Testis (tissue), 2 donors: ENCODE results near the gene PTPN13.

ENCODE experiments used
- POLR2A ChIP-seq: fragments of 450-650 bp; IDR thresholded peaks from one replicate; pipeline ENCODE4 v1.6.1; 2017; ENCODE audit warnings: antibody characterized with exemption, mild to moderate bottlenecking, moderate library complexity
- TF ChIP-seq, protein P1 (sequence below), 3 experiments: fragments of 450-650 bp in 2 of 3; fragments of 200-600 bp in 1 of 3; sonication (generic) in 1 of 3; IDR thresholded peaks; one replicate each; pipeline ENCODE4 v1.5.1; 2016 to 2019; ENCODE audit warnings: antibody characterized with exemption in 3 of 3, mild to moderate bottlenecking in 2 of 3, moderate library complexity in 1 of 3

DNA sequence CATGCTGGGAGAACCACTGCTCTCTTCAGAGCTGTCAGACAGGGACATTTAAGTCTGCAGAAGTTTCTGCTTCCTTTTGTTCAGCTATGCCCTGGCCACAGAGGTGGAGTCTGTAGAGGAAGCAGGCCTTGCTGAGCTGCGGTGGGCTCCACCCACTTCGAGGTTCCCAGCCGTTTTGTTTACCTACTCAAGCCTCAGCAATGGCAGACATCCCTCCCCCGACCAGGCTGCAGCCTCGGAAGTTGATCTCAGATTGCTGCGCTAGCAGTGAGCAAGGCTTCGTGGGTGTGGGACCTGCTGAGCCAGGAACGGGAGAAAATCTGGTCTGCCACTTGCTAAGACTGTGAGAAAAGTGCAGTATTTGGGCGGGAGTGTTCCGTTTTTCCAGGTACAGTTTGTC lies 136.2 kb downstream of the PTPN13 start:
- TF ChIP-seq, protein P1, sequence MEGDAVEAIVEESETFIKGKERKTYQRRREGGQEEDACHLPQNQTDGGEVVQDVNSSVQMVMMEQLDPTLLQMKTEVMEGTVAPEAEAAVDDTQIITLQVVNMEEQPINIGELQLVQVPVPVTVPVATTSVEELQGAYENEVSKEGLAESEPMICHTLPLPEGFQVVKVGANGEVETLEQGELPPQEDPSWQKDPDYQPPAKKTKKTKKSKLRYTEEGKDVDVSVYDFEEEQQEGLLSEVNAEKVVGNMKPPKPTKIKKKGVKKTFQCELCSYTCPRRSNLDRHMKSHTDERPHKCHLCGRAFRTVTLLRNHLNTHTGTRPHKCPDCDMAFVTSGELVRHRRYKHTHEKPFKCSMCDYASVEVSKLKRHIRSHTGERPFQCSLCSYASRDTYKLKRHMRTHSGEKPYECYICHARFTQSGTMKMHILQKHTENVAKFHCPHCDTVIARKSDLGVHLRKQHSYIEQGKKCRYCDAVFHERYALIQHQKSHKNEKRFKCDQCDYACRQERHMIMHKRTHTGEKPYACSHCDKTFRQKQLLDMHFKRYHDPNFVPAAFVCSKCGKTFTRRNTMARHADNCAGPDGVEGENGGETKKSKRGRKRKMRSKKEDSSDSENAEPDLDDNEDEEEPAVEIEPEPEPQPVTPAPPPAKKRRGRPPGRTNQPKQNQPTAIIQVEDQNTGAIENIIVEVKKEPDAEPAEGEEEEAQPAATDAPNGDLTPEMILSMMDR (IDR thresholded peaks at IDR 0.05), result no peak
- TF ChIP-seq POLR2A, result no peak
